Measurements from ENCODE around the gene C4orf50. TPM values are rescaled to one million over a fixed set of nuclear protein-coding genes. Genes with fewer than 3 reads are reported as not detected.

Gene C4orf50
- total and polyA plus RNA-seq, 2 experiments from 2014 or later: 0.06 to 0.31 TPM

DNA sequence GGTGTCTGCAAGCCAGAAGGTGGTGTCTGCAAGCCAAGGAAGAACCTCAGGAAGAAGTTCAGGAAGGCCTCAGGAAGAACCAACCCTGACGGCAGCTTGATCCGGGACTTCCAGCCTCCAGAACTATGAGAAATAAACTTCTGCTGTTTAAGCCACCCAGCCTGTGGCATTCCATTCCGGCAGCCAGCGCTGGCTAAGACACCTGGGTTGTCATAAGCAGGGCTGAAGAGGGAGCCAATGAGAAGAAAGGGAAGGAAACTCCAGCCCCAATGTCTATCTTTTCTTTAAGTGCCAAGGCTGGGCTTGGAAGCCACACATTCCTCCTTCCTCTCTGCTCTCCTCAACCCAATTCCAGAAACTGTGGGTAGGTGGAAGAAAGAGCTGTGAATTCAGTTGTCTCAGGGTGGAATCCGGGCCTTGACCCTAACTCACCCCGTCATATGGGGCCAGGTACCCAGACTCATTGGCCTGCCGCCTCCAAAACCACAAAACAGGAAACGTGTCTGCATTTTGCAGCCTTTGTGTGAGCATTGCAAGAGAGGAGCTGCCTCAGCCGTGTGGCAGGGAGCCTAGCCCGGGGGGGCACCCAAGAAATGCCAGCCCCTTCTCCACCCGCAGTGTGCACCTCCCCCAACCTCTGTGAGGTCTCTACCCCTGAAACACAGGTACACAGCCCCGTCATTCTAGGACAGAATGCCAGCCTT lies 152.2 kb downstream of the C4orf50 start:
- Mint-ChIP-seq H3K4me1 (peaks cover 21% of the 10 kb centered on the region), H3K27ac (no peak overlapping the region), H3K27me3 (ENCODE audit: insufficient read depth, low read depth, poor library complexity) (peaks cover 7% of the 10 kb centered on the region), H3K36me3 (ENCODE audit: low read depth) (peaks cover 32% of the 10 kb centered on the region), H3K9me3 (no peaks in the 10 kb centered on the region), H3K4me3 (no peak overlapping the region)
- Histone ChIP-seq H3K27me3 (ENCODE audit: insufficient read depth) (no peaks in the 10 kb centered on the region), H3K36me3 (ENCODE audit: insufficient read depth) (no peaks in the 10 kb centered on the region; the same call in 1 of the 2 replicates), H4K20me1 (replicated peaks; ENCODE audit: insufficient read depth) (peaks cover 61% of the 10 kb centered on the region), H3K9me2 (ENCODE audit: insufficient read depth) (no peaks in the 10 kb centered on the region), H3K4me3 (no peak overlapping the region), H3K4me1 (ENCODE audit: insufficient read depth) (peaks cover 13% of the 10 kb centered on the region; the same call in 1 of the 2 replicates), H3K27ac (ENCODE audit: low read depth) (0 out of 2 replicates have a peak overlapping the region, but pooled peaks have one; percentile 19), H2AFZ (no peak overlapping the region), H3K4me2 (no peak overlapping the region), H3F3A (replicated peaks; ENCODE audit: low read depth) (no peaks in the 10 kb centered on the region), H3K79me2 (replicated peaks; ENCODE audit: insufficient read depth) (peaks cover 75% of the 10 kb centered on the region)
- TF ChIP-seq, protein P1, sequence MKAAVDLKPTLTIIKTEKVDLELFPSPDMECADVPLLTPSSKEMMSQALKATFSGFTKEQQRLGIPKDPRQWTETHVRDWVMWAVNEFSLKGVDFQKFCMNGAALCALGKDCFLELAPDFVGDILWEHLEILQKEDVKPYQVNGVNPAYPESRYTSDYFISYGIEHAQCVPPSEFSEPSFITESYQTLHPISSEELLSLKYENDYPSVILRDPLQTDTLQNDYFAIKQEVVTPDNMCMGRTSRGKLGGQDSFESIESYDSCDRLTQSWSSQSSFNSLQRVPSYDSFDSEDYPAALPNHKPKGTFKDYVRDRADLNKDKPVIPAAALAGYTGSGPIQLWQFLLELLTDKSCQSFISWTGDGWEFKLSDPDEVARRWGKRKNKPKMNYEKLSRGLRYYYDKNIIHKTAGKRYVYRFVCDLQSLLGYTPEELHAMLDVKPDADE (IDR thresholded peaks at IDR 0.05): no peak
- TF ChIP-seq EZH2phosphoT487 (IDR thresholded peaks at IDR 0.05; ENCODE audit: unreplicated experiment) (no peak), EZH2 (IDR thresholded peaks at IDR 0.05; ENCODE audit: low read depth, unreplicated experiment) (no peak), JUNB (IDR thresholded peaks at IDR 0.05; ENCODE audit: unreplicated experiment) (no peak), ZNF114 (CRISPR knock-in tag; IDR thresholded peaks at IDR 0.05) (no peak), STAT1 (IDR thresholded peaks at IDR 0.05; ENCODE audit: unreplicated experiment) (no peak), CREB1 (CRISPR knock-in tag; IDR thresholded peaks at IDR 0.05; ENCODE audit: low read depth) (no peak), NANOG (IDR thresholded peaks at IDR 0.05; ENCODE audit: borderline replicate concordance) (no peak), POLR2AphosphoS5 (IDR thresholded peaks at IDR 0.05; ENCODE audit: low read depth) (no peak), ZNF331 (CRISPR knock-in tag; IDR thresholded peaks at IDR 0.05; ENCODE audit: low read depth) (no peak)
- TF ChIP-seq, protein P2, sequence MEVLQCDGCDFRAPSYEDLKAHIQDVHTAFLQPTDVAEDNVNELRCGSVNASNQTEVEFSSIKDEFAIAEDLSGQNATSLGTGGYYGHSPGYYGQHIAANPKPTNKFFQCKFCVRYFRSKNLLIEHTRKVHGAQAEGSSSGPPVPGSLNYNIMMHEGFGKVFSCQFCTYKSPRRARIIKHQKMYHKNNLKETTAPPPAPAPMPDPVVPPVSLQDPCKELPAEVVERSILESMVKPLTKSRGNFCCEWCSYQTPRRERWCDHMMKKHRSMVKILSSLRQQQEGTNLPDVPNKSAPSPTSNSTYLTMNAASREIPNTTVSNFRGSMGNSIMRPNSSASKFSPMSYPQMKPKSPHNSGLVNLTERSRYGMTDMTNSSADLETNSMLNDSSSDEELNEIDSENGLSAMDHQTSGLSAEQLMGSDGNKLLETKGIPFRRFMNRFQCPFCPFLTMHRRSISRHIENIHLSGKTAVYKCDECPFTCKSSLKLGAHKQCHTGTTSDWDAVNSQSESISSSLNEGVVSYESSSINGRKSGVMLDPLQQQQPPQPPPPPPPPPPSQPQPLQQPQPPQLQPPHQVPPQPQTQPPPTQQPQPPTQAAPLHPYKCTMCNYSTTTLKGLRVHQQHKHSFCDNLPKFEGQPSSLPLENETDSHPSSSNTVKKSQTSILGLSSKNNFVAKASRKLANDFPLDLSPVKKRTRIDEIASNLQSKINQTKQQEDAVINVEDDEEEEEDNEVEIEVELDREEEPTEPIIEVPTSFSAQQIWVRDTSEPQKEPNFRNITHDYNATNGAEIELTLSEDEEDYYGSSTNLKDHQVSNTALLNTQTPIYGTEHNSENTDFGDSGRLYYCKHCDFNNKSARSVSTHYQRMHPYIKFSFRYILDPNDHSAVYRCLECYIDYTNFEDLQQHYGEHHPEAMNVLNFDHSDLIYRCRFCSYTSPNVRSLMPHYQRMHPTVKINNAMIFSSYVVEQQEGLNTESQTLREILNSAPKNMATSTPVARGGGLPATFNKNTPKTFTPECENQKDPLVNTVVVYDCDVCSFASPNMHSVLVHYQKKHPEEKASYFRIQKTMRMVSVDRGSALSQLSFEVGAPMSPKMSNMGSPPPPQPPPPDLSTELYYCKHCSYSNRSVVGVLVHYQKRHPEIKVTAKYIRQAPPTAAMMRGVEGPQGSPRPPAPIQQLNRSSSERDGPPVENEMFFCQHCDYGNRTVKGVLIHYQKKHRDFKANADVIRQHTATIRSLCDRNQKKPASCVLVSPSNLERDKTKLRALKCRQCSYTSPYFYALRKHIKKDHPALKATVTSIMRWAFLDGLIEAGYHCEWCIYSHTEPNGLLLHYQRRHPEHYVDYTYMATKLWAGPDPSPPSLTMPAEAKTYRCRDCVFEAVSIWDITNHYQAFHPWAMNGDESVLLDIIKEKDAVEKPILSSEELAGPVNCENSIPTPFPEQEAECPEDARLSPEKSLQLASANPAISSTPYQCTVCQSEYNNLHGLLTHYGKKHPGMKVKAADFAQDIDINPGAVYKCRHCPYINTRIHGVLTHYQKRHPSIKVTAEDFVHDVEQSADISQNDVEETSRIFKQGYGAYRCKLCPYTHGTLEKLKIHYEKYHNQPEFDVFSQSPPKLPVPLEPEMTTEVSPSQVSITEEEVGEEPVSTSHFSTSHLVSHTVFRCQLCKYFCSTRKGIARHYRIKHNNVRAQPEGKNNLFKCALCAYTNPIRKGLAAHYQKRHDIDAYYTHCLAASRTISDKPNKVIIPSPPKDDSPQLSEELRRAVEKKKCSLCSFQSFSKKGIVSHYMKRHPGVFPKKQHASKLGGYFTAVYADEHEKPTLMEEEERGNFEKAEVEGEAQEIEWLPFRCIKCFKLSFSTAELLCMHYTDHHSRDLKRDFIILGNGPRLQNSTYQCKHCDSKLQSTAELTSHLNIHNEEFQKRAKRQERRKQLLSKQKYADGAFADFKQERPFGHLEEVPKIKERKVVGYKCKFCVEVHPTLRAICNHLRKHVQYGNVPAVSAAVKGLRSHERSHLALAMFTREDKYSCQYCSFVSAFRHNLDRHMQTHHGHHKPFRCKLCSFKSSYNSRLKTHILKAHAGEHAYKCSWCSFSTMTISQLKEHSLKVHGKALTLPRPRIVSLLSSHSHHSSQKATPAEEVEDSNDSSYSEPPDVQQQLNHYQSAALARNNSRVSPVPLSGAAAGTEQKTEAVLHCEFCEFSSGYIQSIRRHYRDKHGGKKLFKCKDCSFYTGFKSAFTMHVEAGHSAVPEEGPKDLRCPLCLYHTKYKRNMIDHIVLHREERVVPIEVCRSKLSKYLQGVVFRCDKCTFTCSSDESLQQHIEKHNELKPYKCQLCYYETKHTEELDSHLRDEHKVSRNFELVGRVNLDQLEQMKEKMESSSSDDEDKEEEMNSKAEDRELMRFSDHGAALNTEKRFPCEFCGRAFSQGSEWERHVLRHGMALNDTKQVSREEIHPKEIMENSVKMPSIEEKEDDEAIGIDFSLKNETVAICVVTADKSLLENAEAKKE (CRISPR knock-in tag; IDR thresholded peaks at IDR 0.05): no peak
- TF ChIP-seq, protein P3, sequence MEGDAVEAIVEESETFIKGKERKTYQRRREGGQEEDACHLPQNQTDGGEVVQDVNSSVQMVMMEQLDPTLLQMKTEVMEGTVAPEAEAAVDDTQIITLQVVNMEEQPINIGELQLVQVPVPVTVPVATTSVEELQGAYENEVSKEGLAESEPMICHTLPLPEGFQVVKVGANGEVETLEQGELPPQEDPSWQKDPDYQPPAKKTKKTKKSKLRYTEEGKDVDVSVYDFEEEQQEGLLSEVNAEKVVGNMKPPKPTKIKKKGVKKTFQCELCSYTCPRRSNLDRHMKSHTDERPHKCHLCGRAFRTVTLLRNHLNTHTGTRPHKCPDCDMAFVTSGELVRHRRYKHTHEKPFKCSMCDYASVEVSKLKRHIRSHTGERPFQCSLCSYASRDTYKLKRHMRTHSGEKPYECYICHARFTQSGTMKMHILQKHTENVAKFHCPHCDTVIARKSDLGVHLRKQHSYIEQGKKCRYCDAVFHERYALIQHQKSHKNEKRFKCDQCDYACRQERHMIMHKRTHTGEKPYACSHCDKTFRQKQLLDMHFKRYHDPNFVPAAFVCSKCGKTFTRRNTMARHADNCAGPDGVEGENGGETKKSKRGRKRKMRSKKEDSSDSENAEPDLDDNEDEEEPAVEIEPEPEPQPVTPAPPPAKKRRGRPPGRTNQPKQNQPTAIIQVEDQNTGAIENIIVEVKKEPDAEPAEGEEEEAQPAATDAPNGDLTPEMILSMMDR (conservative IDR thresholded peaks at IDR 0.05; ENCODE audit: low read depth in 2 of 2): no peak
- TF ChIP-seq, protein P4, sequence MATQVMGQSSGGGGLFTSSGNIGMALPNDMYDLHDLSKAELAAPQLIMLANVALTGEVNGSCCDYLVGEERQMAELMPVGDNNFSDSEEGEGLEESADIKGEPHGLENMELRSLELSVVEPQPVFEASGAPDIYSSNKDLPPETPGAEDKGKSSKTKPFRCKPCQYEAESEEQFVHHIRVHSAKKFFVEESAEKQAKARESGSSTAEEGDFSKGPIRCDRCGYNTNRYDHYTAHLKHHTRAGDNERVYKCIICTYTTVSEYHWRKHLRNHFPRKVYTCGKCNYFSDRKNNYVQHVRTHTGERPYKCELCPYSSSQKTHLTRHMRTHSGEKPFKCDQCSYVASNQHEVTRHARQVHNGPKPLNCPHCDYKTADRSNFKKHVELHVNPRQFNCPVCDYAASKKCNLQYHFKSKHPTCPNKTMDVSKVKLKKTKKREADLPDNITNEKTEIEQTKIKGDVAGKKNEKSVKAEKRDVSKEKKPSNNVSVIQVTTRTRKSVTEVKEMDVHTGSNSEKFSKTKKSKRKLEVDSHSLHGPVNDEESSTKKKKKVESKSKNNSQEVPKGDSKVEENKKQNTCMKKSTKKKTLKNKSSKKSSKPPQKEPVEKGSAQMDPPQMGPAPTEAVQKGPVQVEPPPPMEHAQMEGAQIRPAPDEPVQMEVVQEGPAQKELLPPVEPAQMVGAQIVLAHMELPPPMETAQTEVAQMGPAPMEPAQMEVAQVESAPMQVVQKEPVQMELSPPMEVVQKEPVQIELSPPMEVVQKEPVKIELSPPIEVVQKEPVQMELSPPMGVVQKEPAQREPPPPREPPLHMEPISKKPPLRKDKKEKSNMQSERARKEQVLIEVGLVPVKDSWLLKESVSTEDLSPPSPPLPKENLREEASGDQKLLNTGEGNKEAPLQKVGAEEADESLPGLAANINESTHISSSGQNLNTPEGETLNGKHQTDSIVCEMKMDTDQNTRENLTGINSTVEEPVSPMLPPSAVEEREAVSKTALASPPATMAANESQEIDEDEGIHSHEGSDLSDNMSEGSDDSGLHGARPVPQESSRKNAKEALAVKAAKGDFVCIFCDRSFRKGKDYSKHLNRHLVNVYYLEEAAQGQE (IDR thresholded peaks at IDR 0.05; ENCODE audit: unreplicated experiment): no peak
- no peak for ATAC-seq
- DNase-seq (ENCODE audit: low spot score): no peak

Measured in GM23338 (cell line).